D721Med (cell line): ENCODE data around the gene MYB.
"Not testable (repeated sequence)": the region's sequence is repeated elsewhere in the genome, so short reads cannot be mapped to it uniquely, and the experiment has no call there.

Experiments
- DNase-seq: peaks from one replicate; pipeline ENCODE4 v3.0.0; 2011; ENCODE audit warnings: low spot score; ENCODE audit not compliant: insufficient read length
- FAIRE-seq: peaks from 2 replicates; lab custom pipeline; 2011; peaks lifted over from hg19 to GRCh38; lab: Jason Lieb, UNC
- TF ChIP-seq, protein P1 (sequence below): IDR thresholded peaks from 2 replicates; pipeline ENCODE4 v1.5.1; 2012; ENCODE audit warnings: mild to moderate bottlenecking, control low read depth; ENCODE audit not compliant: insufficient read depth; ENCODE audit errors: missing control alignments

The MYB gene

DNA sequence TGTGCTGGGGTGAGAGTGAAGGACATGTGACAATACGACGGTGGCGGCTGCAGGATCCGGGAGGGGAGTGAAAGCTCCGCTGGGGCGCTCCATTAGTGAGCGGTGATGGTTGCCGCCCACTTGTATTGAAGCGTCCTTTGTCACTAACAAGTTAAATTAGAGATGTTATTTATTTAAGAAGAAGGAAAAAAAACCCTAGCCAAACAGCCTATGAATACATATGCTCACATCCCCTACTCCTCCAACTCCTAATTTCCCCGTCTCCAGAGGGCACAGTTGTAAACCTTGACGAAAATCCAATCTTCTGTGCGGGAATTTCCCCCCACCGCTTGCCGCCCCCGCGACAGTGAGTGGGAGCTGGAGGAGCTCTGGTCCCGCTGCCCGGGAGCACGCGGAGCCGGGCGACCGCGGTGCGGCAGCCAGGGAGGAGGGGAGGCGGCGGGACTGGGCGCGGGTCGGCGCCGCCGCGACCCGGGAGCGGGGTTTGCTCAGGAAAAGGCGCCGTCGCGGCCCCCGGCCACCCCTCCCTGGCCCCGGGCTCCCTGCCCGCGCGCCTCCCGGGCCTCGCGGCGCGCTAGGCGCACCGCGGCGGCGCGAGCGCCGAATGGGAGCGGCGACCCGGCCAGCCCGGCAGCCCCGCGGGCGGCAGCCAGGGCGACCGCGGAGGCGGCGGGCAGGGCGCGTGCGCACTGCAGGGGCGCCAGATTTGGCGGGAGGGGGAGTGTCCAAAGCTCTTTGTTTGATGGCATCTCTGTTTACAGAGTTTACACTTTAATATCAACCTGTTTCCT is at the start of gene MYB:
Gene MYB (plus strand): TSS at position 767 of the 791 bp plus-strand sequence. CDS start 206 bp downstream, outside the sequence.
- TF ChIP-seq, protein P1, sequence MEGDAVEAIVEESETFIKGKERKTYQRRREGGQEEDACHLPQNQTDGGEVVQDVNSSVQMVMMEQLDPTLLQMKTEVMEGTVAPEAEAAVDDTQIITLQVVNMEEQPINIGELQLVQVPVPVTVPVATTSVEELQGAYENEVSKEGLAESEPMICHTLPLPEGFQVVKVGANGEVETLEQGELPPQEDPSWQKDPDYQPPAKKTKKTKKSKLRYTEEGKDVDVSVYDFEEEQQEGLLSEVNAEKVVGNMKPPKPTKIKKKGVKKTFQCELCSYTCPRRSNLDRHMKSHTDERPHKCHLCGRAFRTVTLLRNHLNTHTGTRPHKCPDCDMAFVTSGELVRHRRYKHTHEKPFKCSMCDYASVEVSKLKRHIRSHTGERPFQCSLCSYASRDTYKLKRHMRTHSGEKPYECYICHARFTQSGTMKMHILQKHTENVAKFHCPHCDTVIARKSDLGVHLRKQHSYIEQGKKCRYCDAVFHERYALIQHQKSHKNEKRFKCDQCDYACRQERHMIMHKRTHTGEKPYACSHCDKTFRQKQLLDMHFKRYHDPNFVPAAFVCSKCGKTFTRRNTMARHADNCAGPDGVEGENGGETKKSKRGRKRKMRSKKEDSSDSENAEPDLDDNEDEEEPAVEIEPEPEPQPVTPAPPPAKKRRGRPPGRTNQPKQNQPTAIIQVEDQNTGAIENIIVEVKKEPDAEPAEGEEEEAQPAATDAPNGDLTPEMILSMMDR = no peak
- DNase-seq (peak; percentile 61), FAIRE-seq (no peak)

DNA sequence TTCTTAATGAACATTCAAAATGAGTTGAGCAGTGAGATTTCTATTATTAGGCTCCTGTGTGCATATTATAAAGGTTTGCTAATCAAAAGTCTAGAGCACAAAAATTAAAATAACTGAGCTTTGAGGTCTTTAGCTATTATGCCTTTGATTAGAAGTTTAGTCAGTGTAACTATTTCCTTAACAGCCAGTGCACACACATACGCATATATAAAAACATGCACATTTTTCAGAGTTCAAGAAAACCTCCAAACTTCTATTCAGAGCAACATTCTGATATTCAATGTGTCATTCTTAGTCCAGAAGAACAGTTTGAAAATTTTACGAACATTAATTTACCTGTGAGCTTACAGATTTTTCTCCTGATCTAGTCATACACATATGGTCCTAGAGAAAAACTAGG is 48.3 kb upstream of the MYB start:
- TF ChIP-seq, protein P1 = no peak
- no peak for FAIRE-seq

GRCh38 chr6:135135835-135136234 is 45.3 kb upstream of the MYB start:
- no peak for DNase-seq
- no peak for FAIRE-seq
- TF ChIP-seq, protein P1 = no peak

More for the DNA sequence above, 48.3 kb upstream of the MYB start:
- DNase-seq = no peak

- TF ChIP-seq, protein P1 = no peak
- FAIRE-seq (no peak), DNase-seq (no peak)
Observed at GRCh38 chr6:135137826-135138225, 43.3 kb upstream of the MYB start.

DNA sequence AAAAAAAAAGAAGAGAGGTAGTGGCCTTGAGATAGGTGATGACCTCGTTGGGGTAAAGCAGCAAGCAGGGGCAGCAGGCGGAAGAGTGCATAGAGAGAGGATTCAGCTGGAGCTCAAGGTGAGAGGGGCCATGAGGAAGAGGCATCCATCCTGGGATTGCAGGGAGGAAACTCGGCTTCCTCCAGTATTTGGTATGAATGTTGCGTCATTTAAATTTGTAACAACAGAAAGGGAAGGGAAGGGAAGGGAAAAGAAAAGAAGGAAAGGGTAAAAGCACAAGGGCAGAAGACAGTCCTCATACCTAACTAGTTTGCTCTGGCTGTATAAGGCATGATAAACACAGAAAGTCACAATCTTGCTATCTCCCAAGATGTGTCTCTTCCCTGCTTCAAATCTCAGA is 39.9 kb upstream of the MYB start:
- FAIRE-seq (no peak), DNase-seq (no peak)
- TF ChIP-seq, protein P1 = no peak

DNA sequence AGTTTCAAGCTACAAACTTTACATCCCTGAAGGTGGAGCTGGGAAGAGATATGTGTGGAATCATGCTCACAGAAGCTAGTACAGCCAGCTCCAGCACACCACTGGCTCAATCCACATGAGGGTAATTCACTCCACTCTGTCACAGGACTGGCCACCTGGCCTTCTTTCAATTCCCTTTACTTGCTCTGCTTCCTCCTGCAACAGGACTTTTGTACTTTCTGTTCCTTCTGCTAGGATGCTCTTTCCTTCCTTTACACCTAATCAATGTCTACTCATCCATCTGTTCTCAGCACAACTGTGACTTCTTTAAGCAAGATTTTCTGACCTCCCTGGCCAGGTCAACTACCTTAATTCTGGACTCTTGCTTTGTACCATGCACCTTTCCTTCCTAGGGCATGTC is 39.4 kb upstream of the MYB start:
- no peak for FAIRE-seq
- no peak for DNase-seq
- TF ChIP-seq, protein P1 = no peak

GRCh38 chr6:135142232-135142631 is 38.9 kb upstream of the MYB start:
- FAIRE-seq, DNase-seq: not testable (repeated sequence)
